Mesenchymal stem cell (in vitro differentiated cells and primary cell): ENCODE data around the gene SOHLH1.

ENCODE experiments used
- DNase-seq: peaks from one replicate; pipeline ENCODE4 v3.0.0-alpha.2; 2013
- H2AFZ ChIP-seq: one replicate; pipeline ENCODE4 v1.6.1; 2013; ENCODE audit warnings: low read depth, mild to moderate bottlenecking, control low read depth, inconsistent platforms, low read length, moderate library complexity
- H2AK5ac ChIP-seq: 2 replicates; pipeline ENCODE4 v1.6.1; 2013; ENCODE audit warnings: low read length, moderate library complexity, mild to moderate bottlenecking, inconsistent platforms; ENCODE audit not compliant: severe bottlenecking
- H2BK120ac ChIP-seq: one replicate; pipeline ENCODE4 v1.6.1; 2013; ENCODE audit warnings: low read depth, mild to moderate bottlenecking, inconsistent platforms, low read length, moderate library complexity
- H2BK12ac ChIP-seq, 2 experiments: one replicate each; pipeline ENCODE4 v1.6.1; 2013; ENCODE audit warnings: inconsistent platforms in 2 of 2, low read length in 2 of 2, mild to moderate bottlenecking in 2 of 2, moderate library complexity in 2 of 2, control low read depth in 1 of 2
- H2BK15ac ChIP-seq: one replicate; pipeline ENCODE4 v1.6.1; 2013; ENCODE audit warnings: mild to moderate bottlenecking, low read depth, inconsistent platforms; ENCODE audit not compliant: poor library complexity, severe bottlenecking
- H2BK5ac ChIP-seq: 2 replicates; pipeline ENCODE4 v1.6.1; 2013; ENCODE audit warnings: low read depth, mild to moderate bottlenecking, low read length, control low read depth, inconsistent platforms; ENCODE audit not compliant: poor library complexity, severe bottlenecking
- H3K14ac ChIP-seq, 2 experiments: one replicate each; pipeline ENCODE4 v1.6.1; 2013; ENCODE audit warnings: inconsistent platforms in 2 of 2, low read length in 2 of 2, control low read depth in 1 of 2, mild to moderate bottlenecking in 1 of 2, moderate library complexity in 1 of 2
- H3K18ac ChIP-seq, 2 experiments: one replicate each; pipeline ENCODE4 v1.6.1; 2013; ENCODE audit warnings: inconsistent platforms in 2 of 2, low read length in 2 of 2, control low read depth in 1 of 2, low read depth in 1 of 2, mild to moderate bottlenecking in 1 of 2
- H3K23ac ChIP-seq, 2 experiments: one replicate each; pipeline ENCODE4 v1.6.1; 2013; ENCODE audit warnings: inconsistent platforms in 2 of 2, low read length in 2 of 2, mild to moderate bottlenecking in 2 of 2, moderate library complexity in 2 of 2, control low read depth in 1 of 2
- H3K27ac ChIP-seq: 2 replicates; pipeline ENCODE4 v1.5.1; 2013; ENCODE audit warnings: mild to moderate bottlenecking, moderate library complexity, low read length, control low read depth, inconsistent platforms; ENCODE audit not compliant: poor library complexity, severe bottlenecking
- H3K27me3 ChIP-seq, 2 experiments: 2 replicates each; pipeline versions ENCODE4 v1.6.1 to v1.7.0; 2013; ENCODE audit warnings: low read length in 2 of 2, mild to moderate bottlenecking in 2 of 2, moderate library complexity in 2 of 2, control low read depth in 1 of 2, inconsistent platforms in 1 of 2; ENCODE audit not compliant: control insufficient read depth in 1 of 2, insufficient read depth in 1 of 2
- H3K36me3 ChIP-seq, 2 experiments: 2 replicates each; pipeline versions ENCODE4 v1.6.1 to v1.7.0; 2013; ENCODE audit warnings: low read length in 2 of 2, control low read depth in 1 of 2, inconsistent platforms in 1 of 2, low read depth in 1 of 2, mild to moderate bottlenecking in 1 of 2; ENCODE audit not compliant: insufficient read depth in 2 of 2, control insufficient read depth in 1 of 2
- H3K4ac ChIP-seq, 2 experiments: one replicate each; pipeline ENCODE4 v1.6.1; 2013; ENCODE audit warnings: inconsistent platforms in 2 of 2, low read length in 2 of 2, mild to moderate bottlenecking in 2 of 2, moderate library complexity in 2 of 2, control low read depth in 1 of 2, low read depth in 1 of 2
- H3K4me1 ChIP-seq: 2 replicates; pipeline ENCODE4 v1.6.1; 2013; ENCODE audit warnings: low read depth, low read length, control low read depth; ENCODE audit not compliant: control insufficient read depth, insufficient read depth
- H3K4me2 ChIP-seq: 2 replicates; pipeline ENCODE4 v1.6.1; 2013; ENCODE audit warnings: low read length, mild to moderate bottlenecking, inconsistent platforms; ENCODE audit not compliant: poor library complexity, severe bottlenecking
- H3K4me3 ChIP-seq, 2 experiments: 2 replicates each; pipeline versions ENCODE4 v1.5.1 to v1.7.0; 2013; ENCODE audit warnings: low read length in 2 of 2, mild to moderate bottlenecking in 2 of 2, control low read depth in 1 of 2, low read depth in 1 of 2; ENCODE audit not compliant: insufficient read depth in 1 of 2
- H3K79me1 ChIP-seq: replicated peaks from 2 replicates; pipeline ENCODE4 v1.6.1; 2013; ENCODE audit warnings: mild to moderate bottlenecking, control low read depth, low read length, inconsistent platforms; ENCODE audit not compliant: poor library complexity, severe bottlenecking
- H3K9ac ChIP-seq: 2 replicates; pipeline ENCODE4 v1.7.0; 2013; ENCODE audit warnings: mild to moderate bottlenecking, low read length, moderate library complexity
- H3K9me3 ChIP-seq: 2 replicates; pipeline ENCODE4 v1.7.0; 2013; ENCODE audit warnings: mild to moderate bottlenecking, low read length; ENCODE audit not compliant: control insufficient read depth
- H4K8ac ChIP-seq: one replicate; pipeline ENCODE4 v1.6.1; 2013; ENCODE audit warnings: inconsistent platforms, mild to moderate bottlenecking, low read length, moderate library complexity
- H4K91ac ChIP-seq: one replicate; pipeline ENCODE4 v1.6.1; 2013; ENCODE audit warnings: mild to moderate bottlenecking, low read length, inconsistent platforms
- WGBS: methylation state at CpG from one replicate; pipeline ENCODE4 v1.1.7; 2013; ENCODE audit warnings: mixed read lengths; 5-methylcytosine and 5-hydroxymethylcytosine counted together

Gene SOHLH1

GRCh38 chr9:135659252-135659651, 40.0 kb downstream of the SOHLH1 start:
- Histone ChIP-seq H2BK15ac (no peak overlapping the region), H3K14ac (no peak overlapping the region), H3K4me2 (no peak overlapping the region), H3K18ac (no peak overlapping the region), H3K79me1 (no peaks in the 10 kb centered on the region), H3K9me3 (peaks cover 3% of the 10 kb centered on the region), H3K4ac (no peak overlapping the region), H3K27me3 (no peaks in the 10 kb centered on the region), H4K8ac (no peak overlapping the region), H3K9ac (no peak overlapping the region), H4K91ac (no peak overlapping the region), H2AFZ (no peak overlapping the region), H3K36me3 (no peaks in the 10 kb centered on the region), H2BK120ac (no peak overlapping the region), H2AK5ac (no peak overlapping the region), H3K4me1 (no peaks in the 10 kb centered on the region), H3K23ac (no peak overlapping the region), H2BK5ac (no peak overlapping the region), H2BK12ac (no peak overlapping the region), H3K27ac (no peak overlapping the region), H3K4me3 (no peak overlapping the region)
- DNase-seq: no peak
- WGBS: 91% methylated on average over 13 of the region's 13 CpGs

DNA sequence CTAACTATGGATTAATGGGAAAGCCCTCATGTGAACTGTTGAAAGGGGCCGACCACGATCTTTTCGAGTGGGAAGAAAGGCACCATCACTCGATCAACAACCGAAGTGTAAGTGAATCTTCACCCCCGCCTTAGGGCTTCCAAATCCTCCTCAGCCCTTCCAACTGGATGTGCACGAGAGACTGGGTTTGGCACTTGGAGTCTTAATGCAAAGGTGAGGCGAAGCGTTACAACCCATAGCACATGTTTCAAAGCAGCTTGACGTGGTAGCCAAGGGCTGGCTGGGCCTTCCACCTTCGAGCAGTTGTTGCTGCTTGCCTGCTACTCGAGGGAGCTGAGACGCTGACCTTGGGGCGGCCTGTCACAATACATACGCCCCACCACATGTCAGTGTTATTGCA, 41.9 kb downstream of the SOHLH1 start:
- no peak overlapping the region for H2BK15ac ChIP-seq
- WGBS: 84% methylated on average over 15 of the region's 15 CpGs
- no peak for DNase-seq

GRCh38 chr9:135655317-135655716, 44.0 kb downstream of the SOHLH1 start:
- Histone ChIP-seq H3K4me2 (no peak overlapping the region), H2BK12ac (no peak overlapping the region), H4K8ac (no peak overlapping the region), H2BK120ac (no peak overlapping the region), H3K4ac (no peak overlapping the region), H2BK5ac (no peak overlapping the region), H3K18ac (no peak overlapping the region), H3K23ac (no peak overlapping the region), H3K9ac (no peak overlapping the region), H2AK5ac (no peak overlapping the region), H3K27me3 (no peaks in the 10 kb centered on the region), H3K9me3 (peaks cover 13% of the 10 kb centered on the region), H2BK15ac (no peak overlapping the region), H3K4me3 (no peak overlapping the region), H3K4me1 (no peaks in the 10 kb centered on the region), H3K36me3 (no peaks in the 10 kb centered on the region), H3K14ac (no peak overlapping the region), H2AFZ (no peak overlapping the region), H3K27ac (no peak overlapping the region), H4K91ac (no peak overlapping the region), H3K79me1 (no peaks in the 10 kb centered on the region)
- no peak for DNase-seq
- WGBS: 90% methylated on average over 8 of the region's 8 CpGs

More for the DNA sequence above, 41.9 kb downstream of the SOHLH1 start:
- Histone ChIP-seq H3K23ac (no peak overlapping the region), H2AK5ac (no peak overlapping the region), H4K91ac (no peak overlapping the region), H3K18ac (no peak overlapping the region), H2AFZ (no peak overlapping the region), H3K27ac (no peak overlapping the region), H2BK120ac (no peak overlapping the region), H4K8ac (no peak overlapping the region), H3K36me3 (no peaks in the 10 kb centered on the region), H3K79me1 (no peaks in the 10 kb centered on the region), H2BK5ac (no peak overlapping the region), H3K4me3 (no peak overlapping the region), H3K27me3 (no peaks in the 10 kb centered on the region), H2BK12ac (no peak overlapping the region), H3K4me2 (no peak overlapping the region), H3K14ac (no peak overlapping the region), H3K4ac (no peak overlapping the region), H3K9ac (no peak overlapping the region), H3K4me1 (no peaks in the 10 kb centered on the region), H3K9me3 (peaks cover 3% of the 10 kb centered on the region)

GRCh38 chr9:135650408-135650807, 48.9 kb downstream of the SOHLH1 start:
- no peak for DNase-seq
- Histone ChIP-seq H2BK120ac (no peak overlapping the region), H3K4me2 (no peak overlapping the region), H2AFZ (no peak overlapping the region), H3K9ac (no peak overlapping the region), H4K91ac (peak overlapping the region; percentile 36), H4K8ac (no peak overlapping the region), H3K4ac (no peak overlapping the region), H3K18ac (no peak overlapping the region), H2BK15ac (no peak overlapping the region), H2BK12ac (no peak overlapping the region), H3K23ac (no peak overlapping the region), H2BK5ac (no peak overlapping the region), H3K14ac (no peak overlapping the region), H3K27ac (no peak overlapping the region), H3K79me1 (no peaks in the 10 kb centered on the region), H3K9me3 (peaks cover 51% of the 10 kb centered on the region), H2AK5ac (no peak overlapping the region), H3K4me3 (no peak overlapping the region), H3K4me1 (no peaks in the 10 kb centered on the region), H3K36me3 (no peaks in the 10 kb centered on the region), H3K27me3 (no peaks in the 10 kb centered on the region)
- WGBS: 95% methylated on average over 17 of the region's 17 CpGs
